Natural killer cell (primary cell): ENCODE measurements around the gene AHDC1. TPM values are rescaled to one million over a fixed set of nuclear protein-coding genes. Genes with fewer than 3 reads are reported as not detected.
A peak's percentile ranks its signal among the peaks of the same experiment; 100 is the strongest.
"Not testable (repeated sequence)": the region's sequence is repeated elsewhere in the genome, so short reads cannot be mapped to it uniquely, and the experiment has no call there.

Experiments used
- ATAC-seq, 3 donors: fragments of 150-1000 bp in 2 of 3; fragments of 200-7000 bp in 1 of 3; cut with Tn5 transposase; 1 replicate in 1 of 3; 2 replicates in 2 of 3; pipeline ENCODE4 v1.10.0; 2021; ENCODE audit warnings: mild to moderate bottlenecking in 2 of 3, moderate library complexity in 2 of 3
- DNase-seq, 2 donors: peaks; one replicate each; pipeline versions ENCODE4 v3.0.0 to v3.0.0-alpha.2; 2013 to 2021; ENCODE audit warnings: mixed read lengths in 1 of 2
- H3K27ac ChIP-seq: one replicate; pipeline ENCODE4 v1.5.1; 2013; ENCODE audit warnings: mild to moderate bottlenecking, low read length
- H3K27me3 ChIP-seq: one replicate; pipeline ENCODE4 v1.6.1; 2013; ENCODE audit warnings: low read length; ENCODE audit not compliant: control insufficient read depth, insufficient read depth
- H3K36me3 ChIP-seq: one replicate; pipeline ENCODE4 v1.6.1; 2013; ENCODE audit warnings: low read length; ENCODE audit not compliant: control insufficient read depth, insufficient read depth
- H3K4me1 ChIP-seq: one replicate; pipeline ENCODE4 v1.6.1; 2013; ENCODE audit warnings: low read length; ENCODE audit not compliant: control insufficient read depth, insufficient read depth
- H3K4me3 ChIP-seq: one replicate; pipeline ENCODE4 v1.5.1; 2013; ENCODE audit warnings: low read length
- H3K9me3 ChIP-seq: one replicate; pipeline ENCODE4 v1.6.1; 2013; ENCODE audit warnings: low read length; ENCODE audit not compliant: control insufficient read depth, insufficient read depth
- H3K27ac Mint-ChIP-seq, 2 donors: one replicate each; pipeline ENCODE4 v1.8.0; 2022; ENCODE audit warnings: mild to moderate bottlenecking in 2 of 2, mixed read lengths in 2 of 2, moderate library complexity in 1 of 2
- H3K27me3 Mint-ChIP-seq, 2 donors: one replicate each; pipeline ENCODE4 v1.8.0; 2022; ENCODE audit warnings: low read depth in 2 of 2, mixed read lengths in 2 of 2
- H3K36me3 Mint-ChIP-seq: one replicate; pipeline ENCODE4 v1.8.0; 2022; ENCODE audit warnings: mixed read lengths
- H3K4me1 Mint-ChIP-seq, 2 donors: one replicate each; pipeline ENCODE4 v1.8.0; 2022; ENCODE audit warnings: mixed read lengths in 2 of 2
- H3K4me3 Mint-ChIP-seq: one replicate; pipeline ENCODE4 v1.8.0; 2022; ENCODE audit warnings: mild to moderate bottlenecking, moderate library complexity, mixed read lengths
- H3K9me3 Mint-ChIP-seq, 2 donors: one replicate each; pipeline ENCODE4 v1.8.0; 2022; ENCODE audit warnings: mixed read lengths in 2 of 2
- CTCF ChIP-seq: fragments of 200-600 bp; IDR thresholded peaks from one replicate; pipeline ENCODE4 v1.8.0; 2022; ENCODE audit warnings: antibody characterized with exemption
- WGBS: methylation state at CpG from one replicate; pipeline ENCODE4 v1.1.7; 2013; ENCODE audit warnings: missing lambda C conversion rate; ENCODE audit not compliant: insufficient coverage; 5-methylcytosine and 5-hydroxymethylcytosine counted together
- intact Hi-C: fragments of 100-400 bp; cut with micrococcal nuclease; formaldehyde crosslinking; loops from one replicate; pipeline ENCODE4 v1.14.2; 2022
- total RNA-seq, 4 donors: library from RNA; stranded (reverse); fragments of 120-200 nt in 1 of 4; gene quantifications; one replicate each; pipeline versions ENCODE4 v1.2.3 to v1.2.4, GENCODE V29; 2013 to 2022

AHDC1 gene
- total RNA-seq, 3 donors from 2014 or later (not counting 1 experiment from before 2014, with no cell fraction given) = 39.6 to 67.0 (median 47.0) TPM

GRCh38 chr1:27542463-27543273 lies 61.3 kb downstream of the AHDC1 start:
- H3K4me1 ChIP-seq = no peaks in the 10 kb centered on the region
- intact Hi-C loops = no loop called here
- peaks cover 23% of the 10 kb centered on the region for H3K36me3 ChIP-seq
- H3K4me3 Mint-ChIP-seq = no peak overlapping the region
- no peaks in the 10 kb centered on the region for H3K27me3 ChIP-seq
- peak overlapping the region; percentile 23 to 27 for H3K27ac Mint-ChIP-seq
- WGBS = 87% methylated on average over 18 of the region's 19 CpGs
- H3K36me3 Mint-ChIP-seq = no peaks in the 10 kb centered on the region
- TF ChIP-seq CTCF = no peak
- H3K4me1 Mint-ChIP-seq = peaks cover 13 to 34% of the 10 kb centered on the region in 2 donors
- no peaks in the 10 kb centered on the region for H3K9me3 Mint-ChIP-seq
- no peaks in the 10 kb centered on the region for H3K9me3 ChIP-seq
- no peak for DNase-seq
- no peak overlapping the region for H3K4me3 ChIP-seq
- H3K27me3 Mint-ChIP-seq = no peaks in the 10 kb centered on the region
- peak in 1 of 3 donors; percentile 12 for ATAC-seq
- H3K27ac ChIP-seq = no peak overlapping the region

- no peaks in the 10 kb centered on the region for H3K36me3 Mint-ChIP-seq
- WGBS = 97% methylated on average over 9 of the region's 9 CpGs
- no peak overlapping the region for H3K27ac ChIP-seq
These were observed 63.8 kb downstream of the AHDC1 start for GRCh38 chr1:27539901-27540861.

GRCh38 chr1:27538793-27539192 lies 65.2 kb downstream of the AHDC1 start:
- intact Hi-C loops = no loop called here
- no peaks in the 10 kb centered on the region for H3K9me3 Mint-ChIP-seq
- no peak overlapping the region for H3K27ac Mint-ChIP-seq
- no peak for TF ChIP-seq CTCF
- no peaks in the 10 kb centered on the region for H3K36me3 Mint-ChIP-seq
- Histone ChIP-seq H3K27ac (no peak overlapping the region), H3K9me3 (no peaks in the 10 kb centered on the region), H3K27me3 (no peaks in the 10 kb centered on the region), H3K4me1 (no peaks in the 10 kb centered on the region), H3K36me3 (peaks cover 3% of the 10 kb centered on the region), H3K4me3 (no peak overlapping the region)
- H3K4me3 Mint-ChIP-seq = no peak overlapping the region
- no peak for DNase-seq
- no peak for ATAC-seq
- peaks cover 7 to 21% of the 10 kb centered on the region in 2 donors for H3K4me1 Mint-ChIP-seq
- no peaks in the 10 kb centered on the region for H3K27me3 Mint-ChIP-seq
- WGBS = 85% methylated on average over 3 of the region's 3 CpGs

More at GRCh38 chr1:27539901-27540861, 63.8 kb downstream of the AHDC1 start:
- no peaks in the 10 kb centered on the region for H3K27me3 Mint-ChIP-seq
- intact Hi-C loops = no loop called here
- no peak overlapping the region for H3K4me3 Mint-ChIP-seq
- Histone ChIP-seq H3K27me3 (no peaks in the 10 kb centered on the region), H3K36me3 (peaks cover 5% of the 10 kb centered on the region), H3K4me3 (no peak overlapping the region), H3K4me1 (no peaks in the 10 kb centered on the region), H3K9me3 (no peaks in the 10 kb centered on the region)
- no peak for TF ChIP-seq CTCF
- no peak for ATAC-seq
- H3K4me1 Mint-ChIP-seq = peaks cover 13 to 30% of the 10 kb centered on the region in 2 donors
- no peaks in the 10 kb centered on the region for H3K9me3 Mint-ChIP-seq
- H3K27ac Mint-ChIP-seq = peak overlapping the region; percentile 16 to 50
- DNase-seq = no peak

- H3K4me3 Mint-ChIP-seq, intact Hi-C loops, H3K36me3 Mint-ChIP-seq, H3K9me3 ChIP-seq, H3K27me3 Mint-ChIP-seq, H3K36me3 ChIP-seq, DNase-seq, H3K27ac ChIP-seq, H3K27me3 ChIP-seq, H3K9me3 Mint-ChIP-seq, H3K4me1 ChIP-seq, H3K4me3 ChIP-seq: not testable (repeated sequence)
- peak in 2 of 3 donors; percentile 46 to 49 for ATAC-seq
- WGBS = 71% methylated on average over 4 of the region's 4 CpGs
- Mint-ChIP-seq H3K27ac (peak overlapping the region in 1 of 2 donors; percentile 6), H3K4me1 (peaks cover 7 to 21% of the 10 kb centered on the region in 2 donors)
These were observed 65.7 kb downstream of the AHDC1 start for GRCh38 chr1:27538305-27538676.
